ENCODE measurements around the gene CMTM4.
"Not testable (repeated sequence)": the region's sequence is repeated elsewhere in the genome, so short reads cannot be mapped to it uniquely, and the experiment has no call there.

The CMTM4 gene

GRCh38 chr16:66639091-66639885 lies 57.3 kb downstream of the CMTM4 start:
- DNase-seq = no peak

- DNase-seq = no peak
These were observed 58.7 kb downstream of the CMTM4 start for GRCh38 chr16:66637806-66638205.

- DNase-seq = no peak
These were observed 60.3 kb downstream of the CMTM4 start for GRCh38 chr16:66636199-66636598.

- no peak for DNase-seq
These were observed 61.1 kb downstream of the CMTM4 start for GRCh38 chr16:66635406-66635805.

- no peak for DNase-seq
These were observed 61.9 kb downstream of the CMTM4 start for GRCh38 chr16:66634527-66635196.

- not testable (repeated sequence) for DNase-seq
These were observed 65.0 kb downstream of the CMTM4 start for GRCh38 chr16:66631558-66631957.

- DNase-seq = not testable (repeated sequence)
These were observed 65.8 kb downstream of the CMTM4 start for GRCh38 chr16:66630561-66631260.

GRCh38 chr16:66629856-66630255 lies 66.7 kb downstream of the CMTM4 start:
- no peak for DNase-seq

- DNase-seq = not testable (repeated sequence)
These were observed 68.7 kb downstream of the CMTM4 start for GRCh38 chr16:66627611-66628378.

- DNase-seq = no peak
These were observed 72.8 kb downstream of the CMTM4 start for GRCh38 chr16:66623755-66624154.

- no peak for DNase-seq
These were observed 73.7 kb downstream of the CMTM4 start for GRCh38 chr16:66622863-66623262.

- DNase-seq = no peak
These were observed 74.6 kb downstream of the CMTM4 start for GRCh38 chr16:66621973-66622372.

GRCh38 chr16:66620429-66620795 lies 76.1 kb downstream of the CMTM4 start:
- no peak for DNase-seq

GRCh38 chr16:66619534-66620428 lies 76.8 kb downstream of the CMTM4 start:
- no peak for DNase-seq

GRCh38 chr16:66618588-66619375 lies 77.8 kb downstream of the CMTM4 start:
- no peak for DNase-seq

GRCh38 chr16:66617728-66618127 lies 78.8 kb downstream of the CMTM4 start:
- DNase-seq = no peak

GRCh38 chr16:66617010-66617434 lies 79.5 kb downstream of the CMTM4 start:
- no peak for DNase-seq

- DNase-seq = no peak
These were observed 80.0 kb downstream of the CMTM4 start for GRCh38 chr16:66616592-66616991.

GRCh38 chr16:66616169-66616568 lies 80.4 kb downstream of the CMTM4 start:
- DNase-seq = no peak

- DNase-seq = no peak
These were observed 82.3 kb downstream of the CMTM4 start for GRCh38 chr16:66614161-66614802.

- no peak for DNase-seq
These were observed 84.1 kb downstream of the CMTM4 start for GRCh38 chr16:66612422-66612821.

Measured in bone marrow (tissue), 2 donors.